Sigmoid colon (tissue), 4 donors: ENCODE results near the gene CSRP1.

Experiments
- EP300 ChIP-seq, 4 donors: sonication (generic); formaldehyde crosslinking; IDR thresholded peaks; one replicate each; pipeline ENCODE4 v1.6.1; 2017; ENCODE audit warnings: antibody characterized with exemption in 4 of 4
- TF ChIP-seq, protein P1 (sequence below), 4 experiments: fragments of 450-650 bp in 3 of 4; fragments of 200-600 bp in 1 of 4; IDR thresholded peaks; one replicate each; pipeline ENCODE4 v1.5.1; 2016 to 2019; ENCODE audit warnings: antibody characterized with exemption in 4 of 4, mild to moderate bottlenecking in 3 of 4, moderate library complexity in 2 of 4

- no peak for TF ChIP-seq EP300 (IDR thresholded peaks at IDR 0.05)
- TF ChIP-seq, protein P1, sequence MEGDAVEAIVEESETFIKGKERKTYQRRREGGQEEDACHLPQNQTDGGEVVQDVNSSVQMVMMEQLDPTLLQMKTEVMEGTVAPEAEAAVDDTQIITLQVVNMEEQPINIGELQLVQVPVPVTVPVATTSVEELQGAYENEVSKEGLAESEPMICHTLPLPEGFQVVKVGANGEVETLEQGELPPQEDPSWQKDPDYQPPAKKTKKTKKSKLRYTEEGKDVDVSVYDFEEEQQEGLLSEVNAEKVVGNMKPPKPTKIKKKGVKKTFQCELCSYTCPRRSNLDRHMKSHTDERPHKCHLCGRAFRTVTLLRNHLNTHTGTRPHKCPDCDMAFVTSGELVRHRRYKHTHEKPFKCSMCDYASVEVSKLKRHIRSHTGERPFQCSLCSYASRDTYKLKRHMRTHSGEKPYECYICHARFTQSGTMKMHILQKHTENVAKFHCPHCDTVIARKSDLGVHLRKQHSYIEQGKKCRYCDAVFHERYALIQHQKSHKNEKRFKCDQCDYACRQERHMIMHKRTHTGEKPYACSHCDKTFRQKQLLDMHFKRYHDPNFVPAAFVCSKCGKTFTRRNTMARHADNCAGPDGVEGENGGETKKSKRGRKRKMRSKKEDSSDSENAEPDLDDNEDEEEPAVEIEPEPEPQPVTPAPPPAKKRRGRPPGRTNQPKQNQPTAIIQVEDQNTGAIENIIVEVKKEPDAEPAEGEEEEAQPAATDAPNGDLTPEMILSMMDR (IDR thresholded peaks at IDR 0.05), result no peak
Observed at GRCh38 chr1:201455098-201455497, 51.8 kb downstream of the CSRP1 start.
